ENCODE measurements around the gene EEF1AKMT3.
A peak's percentile ranks its signal among the peaks of the same experiment; 100 is the strongest.

The EEF1AKMT3 gene

GRCh38 chr12:57724936-57725740 lies 47.3 kb upstream of the EEF1AKMT3 start:
- no peak for DNase-seq
- H3K9me3 ChIP-seq, result no peaks in the 10 kb centered on the region
- H3K4me1 ChIP-seq, result peaks cover 0 to 19% (median 15%) of the 10 kb centered on the region in 4 donors
- TF ChIP-seq, protein P1, sequence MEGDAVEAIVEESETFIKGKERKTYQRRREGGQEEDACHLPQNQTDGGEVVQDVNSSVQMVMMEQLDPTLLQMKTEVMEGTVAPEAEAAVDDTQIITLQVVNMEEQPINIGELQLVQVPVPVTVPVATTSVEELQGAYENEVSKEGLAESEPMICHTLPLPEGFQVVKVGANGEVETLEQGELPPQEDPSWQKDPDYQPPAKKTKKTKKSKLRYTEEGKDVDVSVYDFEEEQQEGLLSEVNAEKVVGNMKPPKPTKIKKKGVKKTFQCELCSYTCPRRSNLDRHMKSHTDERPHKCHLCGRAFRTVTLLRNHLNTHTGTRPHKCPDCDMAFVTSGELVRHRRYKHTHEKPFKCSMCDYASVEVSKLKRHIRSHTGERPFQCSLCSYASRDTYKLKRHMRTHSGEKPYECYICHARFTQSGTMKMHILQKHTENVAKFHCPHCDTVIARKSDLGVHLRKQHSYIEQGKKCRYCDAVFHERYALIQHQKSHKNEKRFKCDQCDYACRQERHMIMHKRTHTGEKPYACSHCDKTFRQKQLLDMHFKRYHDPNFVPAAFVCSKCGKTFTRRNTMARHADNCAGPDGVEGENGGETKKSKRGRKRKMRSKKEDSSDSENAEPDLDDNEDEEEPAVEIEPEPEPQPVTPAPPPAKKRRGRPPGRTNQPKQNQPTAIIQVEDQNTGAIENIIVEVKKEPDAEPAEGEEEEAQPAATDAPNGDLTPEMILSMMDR (IDR thresholded peaks at IDR 0.05), result no peak
- peaks cover 0 to 28% of the 10 kb centered on the region in 2 donors for H3K27me3 ChIP-seq
- no peak overlapping the region for H3K27ac ChIP-seq
- intact Hi-C loops (cut with DNase I; ENCODE audit: low total_unique reads), result loop anchor here (10.0 kb wide), 1 partner anchor 180 kb away; no protein-coding TSS in a partner anchor
- H3K36me3 ChIP-seq, result peaks cover 7 to 21% (median 16%) of the 10 kb centered on the region in 3 donors
- H3K4me3 ChIP-seq, result no peak overlapping the region

DNA sequence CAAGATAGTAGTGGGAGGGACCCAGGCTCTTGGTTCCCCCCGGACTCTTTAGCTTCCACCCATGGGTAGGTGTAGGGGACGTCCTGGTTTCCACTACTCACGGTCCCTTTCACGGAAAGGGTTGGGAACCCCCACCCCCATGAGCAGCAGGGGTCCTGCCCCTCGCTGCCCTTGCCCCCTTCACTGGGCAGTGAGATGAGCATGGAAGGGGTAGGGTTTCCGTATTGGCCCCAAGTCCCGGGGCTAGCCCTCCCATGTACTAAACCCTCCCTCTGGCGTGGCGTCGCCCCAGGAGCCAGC lies 46.6 kb upstream of the EEF1AKMT3 start:
- intact Hi-C loops (cut with DNase I; ENCODE audit: low total_unique reads), result loop anchor here (10.0 kb wide), 1 partner anchor 179 kb away; no protein-coding TSS in a partner anchor
- H3K27ac ChIP-seq, result peak overlapping the region in 1 of 2 donors; percentile 65
- H3K36me3 ChIP-seq, result peaks cover under 1 to 15% (median 9%) of the 10 kb centered on the region in 3 donors

GRCh38 chr12:57726151-57726883 lies 46.1 kb upstream of the EEF1AKMT3 start:
- TF ChIP-seq, protein P1 (IDR thresholded peaks at IDR 0.05), result peak; percentile 65 to 73
- Histone ChIP-seq H3K27ac (peak overlapping the region; percentile 65 to 73), H3K9me3 (no peaks in the 10 kb centered on the region), H3K36me3 (peaks cover 0 to 9% (median 4%) of the 10 kb centered on the region in 3 donors), H3K4me1 (peaks cover 0 to 19% (median 15%) of the 10 kb centered on the region in 4 donors), H3K4me3 (peak overlapping the region; percentile 62 to 86), H3K27me3 (peaks cover 0 to 28% of the 10 kb centered on the region in 2 donors)
- intact Hi-C loops (cut with DNase I; ENCODE audit: low total_unique reads), result loop anchor here (10.0 kb wide), 1 partner anchor 178 kb away; no protein-coding TSS in a partner anchor
- peak; percentile 68 to 86 for DNase-seq

More for the DNA sequence above, 46.6 kb upstream of the EEF1AKMT3 start:
- H3K9me3 ChIP-seq, result no peaks in the 10 kb centered on the region
- H3K4me1 ChIP-seq, result peaks cover 0 to 19% (median 15%) of the 10 kb centered on the region in 4 donors
- H3K4me3 ChIP-seq, result peak overlapping the region; percentile 62 to 86
- H3K27me3 ChIP-seq, result peaks cover 0 to 28% of the 10 kb centered on the region in 2 donors
- TF ChIP-seq, protein P1 (IDR thresholded peaks at IDR 0.05), result no peak
- DNase-seq, result no peak

DNA sequence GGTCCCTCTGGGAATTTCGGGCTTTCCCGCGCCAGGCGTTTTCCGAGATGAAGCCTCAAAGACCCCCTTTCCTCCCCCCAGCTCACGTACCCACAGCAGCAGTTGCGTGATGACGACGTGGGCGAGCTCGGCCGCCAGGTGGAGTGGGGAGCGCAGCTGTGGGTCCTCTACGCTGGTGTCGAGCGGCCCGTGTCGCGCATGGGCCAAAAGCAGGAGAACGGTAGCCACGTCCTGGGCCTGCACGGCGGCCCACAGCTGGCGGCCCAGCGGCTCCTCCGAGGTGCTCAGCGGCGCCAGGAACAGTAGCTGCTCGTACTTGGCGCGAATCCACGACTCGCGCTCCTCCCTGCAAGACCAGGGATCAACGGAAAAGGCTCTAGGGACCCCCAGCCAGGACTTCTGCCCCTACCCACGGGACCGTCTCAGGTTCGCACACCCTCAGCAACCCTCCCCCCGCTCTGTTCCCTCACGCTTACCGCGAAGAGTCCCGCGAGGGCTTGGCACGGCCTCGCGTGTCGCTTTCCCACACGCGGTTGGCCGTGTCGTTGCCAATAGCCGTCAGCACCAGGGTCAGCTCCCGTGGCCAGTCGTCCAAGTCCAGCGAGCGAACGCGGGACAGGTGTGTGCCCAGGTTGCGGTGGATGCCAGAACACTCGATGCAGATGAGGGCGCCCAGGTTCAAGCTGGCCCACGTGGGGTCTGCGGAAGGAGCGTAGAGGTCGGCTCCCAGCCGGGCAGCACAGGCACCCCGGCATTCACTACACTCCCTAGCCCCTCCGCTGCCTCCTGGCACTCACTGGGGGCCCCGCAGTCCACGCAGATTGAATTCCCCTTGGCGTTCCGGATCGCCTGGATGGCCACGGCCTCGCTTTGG lies 45.3 kb upstream of the EEF1AKMT3 start:
- H3K36me3 ChIP-seq, result peaks cover 0 to 1% (median 0%) of the 10 kb centered on the region in 3 donors
- intact Hi-C loops (cut with DNase I; ENCODE audit: low total_unique reads), result loop anchor here (10.0 kb wide), 1 partner anchor 178 kb away; no protein-coding TSS in a partner anchor
- no peaks in the 10 kb centered on the region for H3K9me3 ChIP-seq
- H3K27me3 ChIP-seq, result peaks cover 0 to 33% of the 10 kb centered on the region in 2 donors
- peak overlapping the region; percentile 62 to 86 for H3K4me3 ChIP-seq
- H3K27ac ChIP-seq, result peak overlapping the region; percentile 65 to 73
- TF ChIP-seq, protein P1 (IDR thresholded peaks at IDR 0.05), result peak; percentile 31 to 34
- no peak for DNase-seq
- H3K4me1 ChIP-seq, result peaks cover 0 to 19% (median 15%) of the 10 kb centered on the region in 4 donors
